LNCAP (cell line): ENCODE results near the gene GPR52.

Source experiments
- CTCF ChIP-seq: fragments of 450-650 bp; IDR thresholded peaks from 2 replicates; pipeline ENCODE4 v1.5.1; 2017; ENCODE audit warnings: mild to moderate bottlenecking

GPR52 gene

GRCh38 chr1:174447866-174448530, at the start of gene GPR52:
Gene GPR52 (plus strand): TSS chr1:174447964. CDS start chr1:174448112, 148 bp downstream.
- TF ChIP-seq CTCF, result no peak

GRCh38 chr1:174398246-174398645, 49.5 kb upstream of the GPR52 start:
- no peak for TF ChIP-seq CTCF

GRCh38 chr1:174399211-174399610, 48.6 kb upstream of the GPR52 start:
- no peak for TF ChIP-seq CTCF

- TF ChIP-seq CTCF, result no peak
These were observed 46.7 kb upstream of the GPR52 start for GRCh38 chr1:174401075-174401474.

GRCh38 chr1:174405219-174405618, 42.5 kb upstream of the GPR52 start:
- no peak for TF ChIP-seq CTCF

GRCh38 chr1:174406421-174406820, 41.3 kb upstream of the GPR52 start:
- TF ChIP-seq CTCF, result no peak

GRCh38 chr1:174407665-174408064, 40.1 kb upstream of the GPR52 start:
- TF ChIP-seq CTCF, result no peak

GRCh38 chr1:174408146-174408545, 39.6 kb upstream of the GPR52 start:
- no peak for TF ChIP-seq CTCF
